Inflammatory macrophage (primary cell): ENCODE results near the gene SH3D21.

Experiments used
- DNase-seq, 2 donors: peaks; one replicate each; pipeline ENCODE4 v3.0.0-alpha.2; 2020 to 2022

SH3D21 gene

DNA sequence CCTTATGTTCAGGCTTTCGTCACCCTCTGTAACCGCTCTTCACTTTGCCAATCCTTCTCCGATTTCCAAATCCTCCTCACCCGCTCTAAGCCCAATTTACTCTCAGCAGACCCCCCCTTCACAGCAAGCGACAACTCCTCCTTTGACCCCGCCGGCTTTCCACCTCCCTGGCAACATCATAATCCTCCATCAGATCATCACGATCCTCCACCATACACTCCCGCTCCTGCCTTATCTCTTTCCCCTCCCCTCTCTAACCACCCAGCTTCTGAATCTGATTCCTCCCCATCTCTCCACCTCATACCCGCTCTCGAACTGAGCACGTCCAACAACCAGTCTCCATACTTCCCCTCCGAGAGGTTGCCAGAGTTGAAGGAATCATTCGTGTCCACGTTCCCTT, 24.8 kb downstream of the SH3D21 start:
- DNase-seq: no peak

GRCh38 chr1:36337830-36338229, 31.7 kb downstream of the SH3D21 start:
- DNase-seq: no peak

DNA sequence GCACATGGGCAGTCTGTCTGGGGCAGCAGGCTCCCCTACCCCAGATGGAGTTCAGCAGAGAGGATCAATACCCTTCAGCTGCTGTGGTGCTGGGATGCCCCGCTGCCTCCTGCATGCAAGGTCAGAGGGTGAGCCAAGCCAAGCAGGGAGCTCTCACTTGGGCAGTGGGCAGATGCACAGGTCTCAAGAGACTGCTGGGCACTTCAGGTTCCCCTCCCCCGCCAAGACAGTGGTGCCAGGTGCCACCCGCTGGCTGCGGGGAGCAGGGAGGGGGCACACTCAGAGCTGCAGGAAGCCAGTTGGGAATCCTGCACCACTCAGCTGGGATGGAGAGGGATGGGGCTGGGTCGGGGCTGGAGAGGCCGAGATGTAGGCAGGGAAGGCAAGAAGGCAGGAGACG, 33.0 kb downstream of the SH3D21 start:
- DNase-seq: no peak

DNA sequence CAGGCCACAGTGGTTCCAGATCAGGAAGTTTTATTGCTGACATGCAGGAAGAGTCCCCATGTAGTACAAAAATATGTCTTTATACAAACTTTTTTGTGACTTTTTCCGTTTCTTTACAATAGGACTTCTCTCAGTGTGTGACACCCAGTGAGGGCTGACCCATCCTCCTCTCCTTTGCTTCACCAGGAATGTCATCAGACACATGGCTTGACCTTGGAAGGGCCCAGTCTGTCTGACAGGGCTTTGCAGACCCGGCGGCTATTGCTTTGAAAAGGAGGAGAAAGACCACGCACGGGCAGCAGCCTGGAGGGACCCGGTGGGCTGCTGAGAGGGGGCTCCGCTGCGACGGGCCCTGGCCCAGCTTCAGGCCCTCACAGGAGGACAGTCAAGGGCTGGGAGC, 33.4 kb downstream of the SH3D21 start:
- DNase-seq: no peak

DNA sequence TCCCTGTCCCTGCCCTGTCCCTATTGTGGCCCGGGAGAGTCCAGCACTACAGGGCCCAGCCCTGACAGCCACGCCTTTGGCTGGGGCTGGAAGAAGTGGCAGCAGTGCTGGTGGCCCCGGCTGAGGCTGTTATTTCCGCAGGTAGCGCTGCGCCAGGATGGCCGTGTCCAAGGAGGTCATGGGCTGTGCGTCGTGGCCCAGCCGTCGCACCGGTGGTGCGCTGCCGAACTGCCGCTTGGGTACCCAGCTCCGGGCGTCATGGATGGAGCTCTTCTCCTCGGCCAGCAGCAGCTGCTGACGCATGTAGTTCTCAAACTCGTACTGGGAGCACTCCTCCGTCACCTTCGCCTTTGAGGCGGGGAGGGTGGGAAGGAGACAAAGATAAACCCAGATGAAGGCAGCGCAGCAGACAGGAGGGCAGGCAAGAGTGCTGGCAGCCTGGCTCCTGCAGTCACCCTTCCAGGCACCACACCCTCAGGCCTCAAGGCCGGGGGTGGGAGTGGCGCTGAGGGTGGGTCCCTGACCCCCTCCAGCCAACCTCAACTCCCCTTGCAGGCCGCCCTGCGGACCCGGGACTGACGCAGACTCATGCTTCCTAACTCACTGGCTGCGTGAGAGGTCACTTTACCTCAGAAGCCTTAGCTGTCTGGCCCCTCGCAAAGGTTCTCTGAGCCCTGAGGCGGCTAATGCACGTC, 35.6 kb downstream of the SH3D21 start:
- no peak for DNase-seq

DNA sequence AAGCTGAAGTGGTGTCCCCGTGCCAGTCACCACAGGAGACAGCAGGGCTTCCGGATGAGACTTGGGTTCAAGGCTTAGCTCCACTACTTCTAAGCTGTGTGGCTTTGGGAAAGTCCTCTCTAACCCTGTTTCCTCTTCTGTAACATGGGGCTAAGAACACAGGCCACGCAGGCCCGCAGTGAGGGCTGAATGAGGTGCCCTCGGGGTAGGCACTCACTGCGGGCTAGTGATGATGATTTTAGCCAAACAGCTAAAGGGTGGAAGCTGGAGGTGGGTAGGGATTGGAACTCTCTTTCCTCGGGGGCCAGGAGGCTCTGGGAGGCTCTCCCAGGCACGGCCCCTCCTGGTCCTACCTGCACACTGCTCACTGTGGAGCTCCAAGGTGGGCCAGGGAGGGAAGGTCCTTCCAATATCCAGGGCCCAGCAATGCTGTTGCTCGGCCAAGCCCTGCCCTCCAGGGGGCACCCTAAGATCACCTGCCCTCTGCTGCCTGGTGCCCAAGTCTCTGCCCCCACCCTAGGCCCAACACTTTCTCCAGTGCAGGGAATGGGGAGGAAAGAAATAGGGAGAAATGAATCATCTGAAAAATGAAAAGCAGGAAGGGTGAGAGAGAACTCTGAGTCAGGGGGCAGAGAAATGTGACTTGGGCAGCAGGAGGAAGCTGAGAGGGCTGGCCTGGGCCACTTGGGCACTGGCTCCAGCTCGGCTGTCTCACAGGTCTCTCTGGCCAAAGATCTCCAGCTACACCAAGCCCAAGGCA, 36.4 kb downstream of the SH3D21 start:
- DNase-seq: peak; percentile 37 to 42

- DNase-seq: no peak
These were observed 37.7 kb downstream of the SH3D21 start for GRCh38 chr1:36343651-36344394.

GRCh38 chr1:36344395-36344680, 38.2 kb downstream of the SH3D21 start:
- no peak for DNase-seq

- no peak for DNase-seq
These were observed 39.2 kb downstream of the SH3D21 start for GRCh38 chr1:36345353-36345752.

GRCh38 chr1:36346741-36347370, 40.7 kb downstream of the SH3D21 start:
- no peak for DNase-seq

DNA sequence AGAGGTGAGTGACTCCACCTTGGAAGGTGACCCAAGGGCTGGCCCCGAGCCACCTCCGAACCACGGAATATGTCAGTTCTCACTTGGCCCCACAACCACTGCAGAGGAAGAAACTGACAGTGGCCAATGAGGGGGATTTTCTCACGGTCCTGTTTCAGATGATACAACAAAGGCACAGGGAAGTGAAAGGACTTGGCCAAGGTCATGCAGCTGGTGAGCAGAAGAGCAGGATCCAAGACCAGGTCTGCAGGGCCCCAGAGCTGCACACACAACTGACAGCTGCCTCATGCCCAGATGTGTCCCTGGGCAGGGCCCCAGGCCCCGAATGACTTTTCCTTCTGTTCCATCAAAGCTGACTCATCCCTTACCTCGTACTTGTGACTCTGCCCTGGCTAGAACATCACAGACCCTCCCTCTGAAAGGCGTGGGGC, 43.1 kb downstream of the SH3D21 start:
- DNase-seq: peak; percentile 30 to 41

- DNase-seq: no peak
These were observed 43.7 kb downstream of the SH3D21 start for GRCh38 chr1:36349839-36350238.

- peak; percentile 13 to 30 for DNase-seq
These were observed 44.6 kb downstream of the SH3D21 start for GRCh38 chr1:36350659-36351226.

GRCh38 chr1:36351227-36351977, 45.2 kb downstream of the SH3D21 start:
- peak; percentile 16 to 32 for DNase-seq

DNA sequence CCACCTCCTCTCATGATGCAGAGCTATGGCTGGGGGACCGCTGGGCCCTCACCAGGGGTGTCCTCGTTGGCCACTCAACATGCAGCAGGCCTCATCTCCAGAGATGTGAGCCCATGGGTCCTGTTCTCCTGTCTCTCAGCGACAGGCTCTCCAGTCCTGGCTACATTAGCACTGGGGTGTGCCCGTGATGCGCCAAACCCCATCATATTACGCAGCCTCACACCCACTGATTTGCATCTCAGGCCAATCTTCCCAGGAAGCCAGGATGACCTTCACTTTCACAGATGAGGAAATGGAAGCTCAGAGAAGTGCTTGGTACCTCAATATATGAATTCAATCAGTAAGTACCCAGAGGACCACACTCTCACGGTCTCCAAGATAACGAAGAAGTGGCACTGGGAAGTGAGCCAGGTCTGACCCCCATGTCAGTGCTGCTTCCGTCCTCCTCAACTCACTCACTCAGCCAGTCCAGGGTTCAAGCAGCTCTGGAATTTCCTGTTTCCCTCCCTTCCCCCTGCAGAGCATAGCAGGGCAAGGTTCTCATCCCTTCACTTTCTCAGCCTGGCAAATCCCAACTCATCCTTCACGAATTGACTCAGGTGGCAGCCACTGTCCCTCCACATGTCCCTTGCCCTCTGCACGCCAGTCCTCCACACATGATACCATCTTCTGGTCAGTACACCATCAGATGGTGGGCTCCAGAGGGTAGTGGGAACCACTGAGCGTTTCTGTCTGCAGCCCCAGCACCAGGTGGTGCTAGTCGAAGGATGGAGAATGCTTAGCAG, 46.1 kb downstream of the SH3D21 start:
- DNase-seq: no peak

GRCh38 chr1:36352910-36353878, 47.0 kb downstream of the SH3D21 start:
- no peak for DNase-seq

GRCh38 chr1:36354486-36354885, 48.3 kb downstream of the SH3D21 start:
- no peak for DNase-seq

- no peak for DNase-seq
These were observed 49.6 kb downstream of the SH3D21 start for GRCh38 chr1:36355811-36356210.

- no peak for DNase-seq
These were observed 52.4 kb downstream of the SH3D21 start for GRCh38 chr1:36358514-36359084.

DNA sequence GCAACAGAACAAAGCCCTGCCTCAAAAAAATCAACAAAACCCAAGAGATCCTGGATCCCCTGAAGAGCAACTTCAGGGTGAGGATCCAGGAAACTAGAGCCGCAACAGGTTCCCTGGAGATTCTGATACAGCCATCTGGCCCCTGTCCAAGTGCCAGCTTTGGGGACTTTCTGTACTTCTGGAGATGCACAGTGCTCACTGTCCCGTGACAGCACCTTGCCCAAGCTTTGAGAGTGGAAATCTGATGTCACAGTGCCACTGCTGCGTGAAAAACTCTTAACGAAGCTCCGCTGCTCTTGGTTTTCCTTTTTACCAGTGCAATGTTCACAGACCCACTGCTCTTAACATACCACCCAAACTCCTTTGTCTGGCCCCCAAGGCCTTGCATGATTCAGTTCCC, 53.2 kb downstream of the SH3D21 start:
- DNase-seq: no peak
